ENCODE measurements around the gene RMRP.
"Not testable (repeated sequence)": the region's sequence is repeated elsewhere in the genome, so short reads cannot be mapped to it uniquely, and the experiment has no call there.

Gene RMRP

GRCh38 chr9:35640431-35640830 lies 17.4 kb downstream of the RMRP start:
- not testable (repeated sequence) for DNase-seq

- DNase-seq: no peak
Measured at GRCh38 chr9:35639631-35640030, 18.2 kb downstream of the RMRP start.

- not testable (repeated sequence) for DNase-seq
Measured at GRCh38 chr9:35639225-35639624, 18.6 kb downstream of the RMRP start.

GRCh38 chr9:35638751-35639150 lies 19.1 kb downstream of the RMRP start:
- not testable (repeated sequence) for DNase-seq

GRCh38 chr9:35637427-35637955 lies 20.3 kb downstream of the RMRP start:
- not testable (repeated sequence) for DNase-seq

- DNase-seq: not testable (repeated sequence)
Measured at GRCh38 chr9:35636877-35637246, 21.0 kb downstream of the RMRP start.

GRCh38 chr9:35636135-35636876 lies 21.5 kb downstream of the RMRP start:
- no peak for DNase-seq

- DNase-seq: no peak
Measured at GRCh38 chr9:35635730-35636129, 22.1 kb downstream of the RMRP start.

GRCh38 chr9:35629597-35629996 lies 28.2 kb downstream of the RMRP start:
- DNase-seq: no peak

- no peak for DNase-seq
Measured at GRCh38 chr9:35628389-35628991, 29.3 kb downstream of the RMRP start.

GRCh38 chr9:35627575-35627974 lies 30.2 kb downstream of the RMRP start:
- no peak for DNase-seq

GRCh38 chr9:35619800-35620158 lies 38.0 kb downstream of the RMRP start:
- DNase-seq: peak in 1 of 2 experiments; percentile 23

- peak in 1 of 2 experiments; percentile 24 for DNase-seq
Measured at GRCh38 chr9:35618854-35619799, 38.7 kb downstream of the RMRP start.

GRCh38 chr9:35618325-35618727 lies 39.5 kb downstream of the RMRP start, which contains the start of gene CD72:
Gene CD72, minus strand, starts transcription at chr9:35618413. Its CDS starts 110 bp downstream, at chr9:35618303.
- no peak for DNase-seq

GRCh38 chr9:35617548-35617947 lies 40.3 kb downstream of the RMRP start:
- DNase-seq: no peak

GRCh38 chr9:35616681-35617459 lies 40.9 kb downstream of the RMRP start:
- DNase-seq: peak; percentile 51 to 56

- no peak for DNase-seq
Measured at GRCh38 chr9:35615981-35616680, 41.7 kb downstream of the RMRP start.

GRCh38 chr9:35612843-35613242 lies 45.0 kb downstream of the RMRP start:
- no peak for DNase-seq

- not testable (repeated sequence) for DNase-seq
Measured at GRCh38 chr9:35612066-35612465, 45.8 kb downstream of the RMRP start.

GRCh38 chr9:35611230-35611797 lies 46.5 kb downstream of the RMRP start:
- peak; percentile 47 to 53 for DNase-seq

GRCh38 chr9:35609820-35610163 lies 48.0 kb downstream of the RMRP start:
- no peak for DNase-seq
